OCI-LY7 (cell line): ENCODE results near the gene BCL2L15. TPM values are rescaled to one million over a fixed set of nuclear protein-coding genes. Genes with fewer than 3 reads are reported as not detected.
A peak's percentile ranks its signal among the peaks of the same experiment; 100 is the strongest.

Source experiments
- BruUV-seq: library from RNA; stranded (reverse); fragments of 400-500 nt; replicated peaks from 2 replicates; lab custom pipeline; 2021; lab: Mats Ljungman, UMichigan
- CTCF ChIA-PET: fragments of 300-600 bp; sonication (Branson Sonifier 250); formaldehyde crosslinking; loops from one replicate; lab custom pipeline; 2022; ENCODE audit warnings: antibody characterized with exemption; ENCODE audit not compliant: unreplicated experiment; lab: Charles Lee
- POLR2A ChIA-PET: fragments of 300-600 bp; sonication (Branson Sonifier 250); formaldehyde crosslinking; loops from one replicate; lab custom pipeline; 2022; ENCODE audit warnings: antibody characterized with exemption; lab: Charles Lee
- DNase-seq: peaks from one replicate; pipeline ENCODE4 v3.0.0-alpha.2; 2015; ENCODE audit warnings: low spot score
- H2AFZ ChIP-seq: fragments of 200-600 bp; sonication (generic), shearing (Covaris generic); 2 replicates; pipeline ENCODE4 v1.6.1; 2014; ENCODE audit warnings: mild to moderate bottlenecking, antibody characterized with exemption, low read length, moderate library complexity
- H3K27ac ChIP-seq: fragments of 200-600 bp; sonication (generic); 2 replicates; pipeline ENCODE4 v1.5.1; 2014; ENCODE audit warnings: mixed run types, low read depth, mild to moderate bottlenecking, moderate library complexity, low read length, inconsistent platforms; ENCODE audit not compliant: poor library complexity, severe bottlenecking
- H3K36me3 ChIP-seq: fragments of 200-600 bp; sonication (generic); 2 replicates; pipeline ENCODE4 v1.6.1; 2014; ENCODE audit warnings: mild to moderate bottlenecking, antibody characterized with exemption, low read length, moderate library complexity, mixed read lengths; ENCODE audit not compliant: insufficient read depth
- H3K4me1 ChIP-seq: fragments of 200-600 bp; sonication (generic); 2 replicates; pipeline ENCODE4 v1.5.1; 2014; ENCODE audit warnings: mild to moderate bottlenecking, low read length; ENCODE audit not compliant: insufficient read depth, poor library complexity, severe bottlenecking
- H3K4me2 ChIP-seq: fragments of 200-600 bp; sonication (generic); 2 replicates; pipeline ENCODE4 v1.6.1; 2014; ENCODE audit warnings: mild to moderate bottlenecking, low read length
- H3K4me3 ChIP-seq: fragments of 200-600 bp; sonication (generic); 2 replicates; pipeline ENCODE4 v1.5.1; 2014; ENCODE audit warnings: mild to moderate bottlenecking, low read depth, low read length; ENCODE audit not compliant: poor library complexity, severe bottlenecking
- H3K79me2 ChIP-seq: fragments of 200-600 bp; sonication (generic); 2 replicates; pipeline ENCODE4 v1.6.1; 2016; ENCODE audit warnings: low read depth, mild to moderate bottlenecking, low read length, moderate library complexity, mixed read lengths; ENCODE audit not compliant: insufficient read depth
- H3K9me2 ChIP-seq: fragments of 200-600 bp; sonication (generic); 2 replicates; pipeline ENCODE4 v1.6.1; 2016; ENCODE audit warnings: mild to moderate bottlenecking, low read length, mixed read lengths; ENCODE audit not compliant: insufficient read depth
- H3K9me3 ChIP-seq: fragments of 200-600 bp; sonication (generic); 2 replicates; pipeline ENCODE4 v1.6.1; 2014; ENCODE audit warnings: mild to moderate bottlenecking, mixed run types, low read length, mixed read lengths
- H4K20me1 ChIP-seq: fragments of 200-600 bp; sonication (generic); 2 replicates; pipeline ENCODE4 v1.6.1; 2014; ENCODE audit warnings: mild to moderate bottlenecking, antibody characterized with exemption, low read length, moderate library complexity, mixed read lengths; ENCODE audit not compliant: insufficient read depth
- EZH2phosphoT487 ChIP-seq: fragments of 200-600 bp; sonication (generic); IDR thresholded peaks from 2 replicates; pipeline ENCODE4 v1.6.1; 2018; ENCODE audit warnings: low read depth, borderline replicate concordance, mild to moderate bottlenecking, mixed run types, antibody characterized with exemption, low read length, moderate library complexity, mixed read lengths
- intact Hi-C: fragments of 100-400 bp; cut with micrococcal nuclease; formaldehyde crosslinking; loops from one replicate; pipeline ENCODE4 v1.10.0; 2022; ENCODE audit not compliant: unreplicated experiment
- total RNA-seq, 2 experiments: library from RNA; depleted of rRNA in 1 of 2; stranded (reverse); fragments of >200 nt in 1 of 2; shearing (Covaris generic) in 1 of 2; gene quantifications; 2 replicates each; pipeline ENCODE4 v1.2.3, GENCODE V29; 2014 to 2022
- TF ChIP-seq, protein P1 (sequence below): fragments of 200-600 bp; sonication (generic); conservative IDR thresholded peaks from 2 replicates; pipeline ENCODE4 v1.5.1; 2014; ENCODE audit warnings: mild to moderate bottlenecking, antibody characterized with exemption, low read length, moderate library complexity, mixed read lengths

Gene BCL2L15
- total RNA-seq, 2 experiments from 2014 or later: 0.82 to 1.1 TPM

DNA sequence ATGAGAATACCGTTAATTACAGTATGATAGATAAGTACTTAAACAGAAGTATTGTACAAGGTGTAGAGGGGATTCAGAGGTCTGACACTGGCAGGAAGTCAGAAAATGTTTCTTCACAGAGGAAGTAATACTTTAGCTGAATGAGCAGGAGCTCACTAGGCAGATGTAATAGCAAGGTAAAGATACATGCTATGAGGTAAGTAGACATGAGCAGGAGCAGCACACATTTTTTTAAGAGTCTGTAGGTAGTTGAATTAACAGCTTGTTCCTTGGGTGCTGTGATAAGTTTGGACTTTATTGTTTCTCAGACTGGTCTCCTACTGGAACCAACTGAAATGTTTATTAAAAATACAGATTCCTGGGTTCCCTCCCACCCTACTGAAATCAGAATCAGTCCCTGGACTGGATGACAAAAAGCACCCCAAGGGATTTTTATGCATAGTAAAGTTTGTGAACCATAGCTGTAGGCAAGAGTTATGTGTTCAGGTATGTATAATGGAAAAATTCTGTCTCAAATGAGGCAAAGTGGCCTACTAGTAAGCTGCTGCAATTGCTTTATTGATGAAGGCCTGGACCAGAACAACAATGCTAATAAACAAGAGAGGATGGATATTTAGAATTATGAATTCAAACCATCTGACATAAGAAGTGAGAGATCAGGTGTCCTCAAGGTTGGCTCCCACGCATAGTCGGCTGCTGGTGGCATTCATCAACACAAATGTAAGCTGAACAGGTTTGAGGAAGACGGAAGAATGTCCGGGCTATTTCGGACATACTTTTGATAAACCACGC is 16.3 kb upstream of the BCL2L15 start:
- Histone ChIP-seq H3K79me2 (peaks cover 43% of the 10 kb centered on the region), H3K4me2 (peak overlapping the region; percentile 96), H3K4me3 (peak overlapping the region; percentile 99), H2AFZ (peak overlapping the region; percentile 78; the same call in 1 of the 2 replicates), H3K9me3 (no peaks in the 10 kb centered on the region), H3K27ac (peak overlapping the region; percentile 77), H3K36me3 (peaks cover 61% of the 10 kb centered on the region), H4K20me1 (no peaks in the 10 kb centered on the region), H3K9me2 (no peaks in the 10 kb centered on the region), H3K4me1 (peaks cover 27% of the 10 kb centered on the region)
- peak; percentile 51 for DNase-seq
- BruUV-seq: no TSS peak
- POLR2A ChIA-PET: interaction anchor here (0.6 to 3.9 kb wide), 30 partner anchors 8 to 880 kb away, joined by 3 to 68 read pairs (median 4); partner anchors contain the start of genes BCL2L15, HIPK1 and RSBN1
- CTCF ChIA-PET: interaction anchor here (1.1 to 2.0 kb wide), 2 partner anchors 25 to 85 kb away, joined by 3 to 6 read pairs; partner anchors contain the start of gene HIPK1
- intact Hi-C loops: no loop called here
- TF ChIP-seq, protein P1, sequence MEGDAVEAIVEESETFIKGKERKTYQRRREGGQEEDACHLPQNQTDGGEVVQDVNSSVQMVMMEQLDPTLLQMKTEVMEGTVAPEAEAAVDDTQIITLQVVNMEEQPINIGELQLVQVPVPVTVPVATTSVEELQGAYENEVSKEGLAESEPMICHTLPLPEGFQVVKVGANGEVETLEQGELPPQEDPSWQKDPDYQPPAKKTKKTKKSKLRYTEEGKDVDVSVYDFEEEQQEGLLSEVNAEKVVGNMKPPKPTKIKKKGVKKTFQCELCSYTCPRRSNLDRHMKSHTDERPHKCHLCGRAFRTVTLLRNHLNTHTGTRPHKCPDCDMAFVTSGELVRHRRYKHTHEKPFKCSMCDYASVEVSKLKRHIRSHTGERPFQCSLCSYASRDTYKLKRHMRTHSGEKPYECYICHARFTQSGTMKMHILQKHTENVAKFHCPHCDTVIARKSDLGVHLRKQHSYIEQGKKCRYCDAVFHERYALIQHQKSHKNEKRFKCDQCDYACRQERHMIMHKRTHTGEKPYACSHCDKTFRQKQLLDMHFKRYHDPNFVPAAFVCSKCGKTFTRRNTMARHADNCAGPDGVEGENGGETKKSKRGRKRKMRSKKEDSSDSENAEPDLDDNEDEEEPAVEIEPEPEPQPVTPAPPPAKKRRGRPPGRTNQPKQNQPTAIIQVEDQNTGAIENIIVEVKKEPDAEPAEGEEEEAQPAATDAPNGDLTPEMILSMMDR: no peak
- no peak for TF ChIP-seq EZH2phosphoT487

DNA sequence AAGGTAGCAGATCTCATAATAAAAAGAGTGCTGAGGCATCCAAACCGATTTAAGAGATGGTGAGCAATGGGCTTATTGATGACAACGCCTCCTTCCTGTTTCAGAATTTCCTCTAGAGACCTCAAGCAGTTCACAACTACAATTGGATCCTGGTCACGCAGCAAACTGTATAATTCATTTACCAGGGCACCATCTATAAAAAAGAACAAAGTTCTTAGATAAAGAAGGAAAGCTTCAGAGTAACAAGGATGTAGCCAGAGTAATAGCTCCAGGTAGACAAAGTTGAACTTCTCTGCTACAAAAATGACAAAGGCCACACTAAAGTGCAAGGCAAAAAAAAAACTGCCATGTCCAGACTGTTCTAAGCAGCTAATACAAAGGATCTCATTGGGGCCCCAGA is 13.8 kb upstream of the BCL2L15 start:
- peaks cover 35% of the 10 kb centered on the region for H3K79me2 ChIP-seq
- H3K27ac ChIP-seq: no peak overlapping the region
- intact Hi-C loops: no loop called here
- H3K9me2 ChIP-seq: no peaks in the 10 kb centered on the region
- ChIA-PET CTCF (interaction anchor here (0.6 kb wide), 1 partner anchor 36 kb away, joined by 3 read pairs; no protein-coding TSS in a partner anchor), POLR2A (interaction anchor here (1.2 to 1.6 kb wide), 4 partner anchors 25 to 90 kb away, joined by 3 to 6 read pairs (median 4); no protein-coding TSS in a partner anchor)
- no peak overlapping the region for H3K4me2 ChIP-seq
- no peaks in the 10 kb centered on the region for H4K20me1 ChIP-seq
- DNase-seq: no peak
- TF ChIP-seq, protein P1: no peak
- TF ChIP-seq EZH2phosphoT487: no peak
- H3K4me3 ChIP-seq: no peak overlapping the region
- no peaks in the 10 kb centered on the region for H3K9me3 ChIP-seq
- H2AFZ ChIP-seq: no peak overlapping the region
- BruUV-seq: no TSS peak
- H3K4me1 ChIP-seq: peaks cover 19% of the 10 kb centered on the region
- H3K36me3 ChIP-seq: peaks cover 67% of the 10 kb centered on the region
